Stimulated activated effector memory CD8-positive, alpha-beta T cell treated with anti-CD3 and anti-CD28 coated beads, Interleukin-12 subunit alpha, Interleukin-12 subunit beta, amount 100 ng/mL, for 72 hours (primary cell): ENCODE data around the gene FARP2.
A peak's percentile ranks its signal among the peaks of the same experiment; 100 is the strongest.

Experiments
- ATAC-seq: fragments of 150-1000 bp; cut with Tn5 transposase; 2 replicates; pipeline ENCODE4 v1.10.0; 2021
- DNase-seq, 2 donors: peaks; one replicate each; pipeline ENCODE4 v3.0.0; 2021 to 2022; ENCODE audit warnings: low spot score in 2 of 2
- H3K27ac Mint-ChIP-seq: one replicate; pipeline ENCODE4 v1.8.0; 2022; ENCODE audit warnings: mild to moderate bottlenecking, mixed read lengths
- H3K36me3 Mint-ChIP-seq: one replicate; pipeline ENCODE4 v1.8.0; 2022; ENCODE audit warnings: mild to moderate bottlenecking, mixed read lengths
- H3K4me1 Mint-ChIP-seq: one replicate; pipeline ENCODE4 v1.8.0; 2022; ENCODE audit warnings: mixed read lengths
- H3K4me3 Mint-ChIP-seq: one replicate; pipeline ENCODE4 v1.8.0; 2022; ENCODE audit warnings: mild to moderate bottlenecking, mixed read lengths
- H3K9me3 Mint-ChIP-seq: one replicate; pipeline ENCODE4 v1.8.0; 2022; ENCODE audit warnings: mixed read lengths

Gene FARP2

GRCh38 chr2:241465543-241465942, 109.5 kb downstream of the FARP2 start:
- Mint-ChIP-seq H3K27ac (peak overlapping the region; percentile 4), H3K9me3 (no peaks in the 10 kb centered on the region), H3K4me1 (no peaks in the 10 kb centered on the region), H3K4me3 (no peak overlapping the region), H3K36me3 (no peaks in the 10 kb centered on the region)
- no peak for ATAC-seq
- no peak for DNase-seq

GRCh38 chr2:241466230-241466629, 110.1 kb downstream of the FARP2 start:
- Mint-ChIP-seq H3K4me3 (no peak overlapping the region), H3K36me3 (no peaks in the 10 kb centered on the region), H3K27ac (no peak overlapping the region), H3K9me3 (no peaks in the 10 kb centered on the region), H3K4me1 (no peaks in the 10 kb centered on the region)
- no peak for DNase-seq
- no peak for ATAC-seq

DNA sequence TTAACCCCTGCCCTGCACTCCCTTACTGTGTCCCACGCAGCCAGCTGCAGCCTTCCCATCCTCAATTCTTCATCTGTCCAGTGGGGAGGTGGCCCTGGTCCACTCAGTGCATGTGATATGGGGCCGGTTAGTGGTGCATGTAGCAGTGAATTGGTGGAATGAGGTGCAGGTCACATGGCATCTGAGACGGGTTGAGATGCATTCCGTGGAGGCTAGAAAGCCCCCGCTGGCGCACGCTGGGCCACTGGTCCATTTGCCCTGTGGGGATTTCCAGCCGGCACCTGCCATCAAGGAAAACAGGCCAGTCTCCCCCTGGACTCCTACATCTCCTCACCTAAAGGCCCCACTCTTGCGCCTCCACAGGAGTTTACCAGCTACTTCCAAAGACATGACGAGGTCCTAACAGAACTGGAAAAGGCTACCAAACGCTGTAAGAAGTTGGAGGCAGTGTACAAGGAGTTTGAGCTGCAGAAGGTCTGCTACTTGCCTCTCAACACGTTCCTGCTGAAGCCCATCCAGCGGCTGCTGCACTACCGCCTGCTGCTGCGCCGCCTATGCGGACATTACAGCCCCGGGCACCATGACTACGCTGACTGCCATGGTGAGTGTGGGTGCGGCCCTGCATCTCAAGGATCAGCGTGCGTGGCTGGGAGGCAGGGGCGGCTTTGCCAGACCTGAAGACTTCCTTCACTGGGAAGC, 111.8 kb downstream of the FARP2 start:
- no peaks in the 10 kb centered on the region for H3K4me1 Mint-ChIP-seq
- no peaks in the 10 kb centered on the region for H3K36me3 Mint-ChIP-seq
- H3K27ac Mint-ChIP-seq, result no peak overlapping the region
- no peaks in the 10 kb centered on the region for H3K9me3 Mint-ChIP-seq
- H3K4me3 Mint-ChIP-seq, result no peak overlapping the region
- no peak for ATAC-seq
- DNase-seq, result no peak

- no peak for ATAC-seq
- Mint-ChIP-seq H3K4me3 (no peak overlapping the region), H3K36me3 (no peaks in the 10 kb centered on the region), H3K9me3 (no peaks in the 10 kb centered on the region), H3K27ac (no peak overlapping the region), H3K4me1 (no peaks in the 10 kb centered on the region)
- DNase-seq, result no peak
Observed at GRCh38 chr2:241468476-241468781, 112.3 kb downstream of the FARP2 start.

DNA sequence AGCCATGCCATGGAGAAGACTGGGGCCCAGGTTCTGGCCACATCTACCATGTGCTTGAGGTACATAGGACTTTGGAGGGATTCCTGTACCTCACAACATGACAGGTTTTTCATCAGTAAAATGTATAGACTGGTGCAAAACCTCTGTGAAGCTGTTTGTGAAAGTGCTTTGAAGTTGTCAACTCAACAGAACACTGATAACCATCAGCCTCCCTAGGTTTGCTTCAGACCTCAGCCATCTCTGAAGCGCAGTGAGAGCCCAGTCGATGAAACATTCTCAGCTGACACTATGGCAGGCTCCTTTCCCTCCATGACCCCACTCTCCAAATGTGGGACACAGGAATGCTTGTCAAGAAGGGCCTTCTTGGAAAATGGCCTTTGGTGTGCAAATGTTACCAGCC, 113.7 kb downstream of the FARP2 start:
- Mint-ChIP-seq H3K27ac (no peak overlapping the region), H3K36me3 (no peaks in the 10 kb centered on the region), H3K9me3 (no peaks in the 10 kb centered on the region), H3K4me3 (no peak overlapping the region), H3K4me1 (no peaks in the 10 kb centered on the region)
- ATAC-seq (no peak), DNase-seq (no peak)

GRCh38 chr2:241473399-241473798, 117.3 kb downstream of the FARP2 start:
- ATAC-seq (no peak), DNase-seq (no peak)
- no peaks in the 10 kb centered on the region for H3K4me1 Mint-ChIP-seq
- no peak overlapping the region for H3K27ac Mint-ChIP-seq
- no peaks in the 10 kb centered on the region for H3K36me3 Mint-ChIP-seq
- no peaks in the 10 kb centered on the region for H3K9me3 Mint-ChIP-seq
- H3K4me3 Mint-ChIP-seq, result no peak overlapping the region

DNA sequence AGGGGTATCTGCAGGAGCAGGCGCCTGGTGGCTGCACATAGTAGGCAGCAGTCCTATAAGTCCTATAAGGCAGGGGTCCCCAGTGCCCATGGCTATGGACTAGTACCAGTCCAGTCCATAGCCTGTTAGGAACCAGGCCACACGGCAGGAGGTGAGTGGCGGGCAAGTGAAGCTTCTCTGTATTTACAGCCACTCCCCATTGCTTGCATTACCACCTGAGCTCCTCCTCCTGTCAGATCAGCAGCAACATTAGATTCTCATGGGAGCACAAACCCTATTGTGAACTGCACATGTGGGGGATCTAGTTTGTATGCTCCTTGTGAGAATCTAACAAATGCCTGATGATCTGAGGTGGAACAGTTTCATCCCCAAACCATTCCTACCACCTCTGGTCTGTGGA, 119.2 kb downstream of the FARP2 start:
- no peak overlapping the region for H3K4me3 Mint-ChIP-seq
- DNase-seq, result no peak

DNA sequence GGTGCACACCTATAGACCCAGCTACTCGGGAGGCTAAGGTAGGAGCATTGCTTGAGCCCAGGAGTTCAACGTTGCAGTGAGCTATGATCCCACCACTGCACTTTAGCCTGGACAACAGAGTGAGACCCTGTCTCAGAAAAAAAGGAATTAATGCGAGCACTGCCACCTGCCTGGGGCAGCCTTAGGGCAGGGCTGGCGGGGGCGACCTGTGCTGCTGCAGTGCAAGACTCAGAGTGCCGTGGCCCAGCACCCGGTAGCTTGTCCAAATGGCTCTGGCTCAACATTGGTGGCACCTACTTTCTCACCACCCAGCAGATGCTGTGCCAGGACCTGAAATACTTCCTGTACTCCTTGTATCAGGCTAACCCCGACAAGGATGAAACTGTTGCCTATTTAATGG, 122.1 kb downstream of the FARP2 start:
- no peak for ATAC-seq
- no peaks in the 10 kb centered on the region for H3K9me3 Mint-ChIP-seq
- DNase-seq, result no peak

More for the DNA sequence above, 119.2 kb downstream of the FARP2 start:
- Mint-ChIP-seq H3K9me3 (no peaks in the 10 kb centered on the region), H3K36me3 (no peaks in the 10 kb centered on the region), H3K4me1 (no peaks in the 10 kb centered on the region), H3K27ac (no peak overlapping the region)
- no peak for ATAC-seq

GRCh38 chr2:241479026-241479898, 123.2 kb downstream of the FARP2 start:
- Mint-ChIP-seq H3K4me1 (no peaks in the 10 kb centered on the region), H3K9me3 (no peaks in the 10 kb centered on the region), H3K4me3 (no peak overlapping the region), H3K36me3 (no peaks in the 10 kb centered on the region), H3K27ac (no peak overlapping the region)
- no peak for DNase-seq
- no peak for ATAC-seq

More for the DNA sequence above, 122.1 kb downstream of the FARP2 start:
- no peaks in the 10 kb centered on the region for H3K4me1 Mint-ChIP-seq
- no peak overlapping the region for H3K4me3 Mint-ChIP-seq
- H3K36me3 Mint-ChIP-seq, result no peaks in the 10 kb centered on the region
- H3K27ac Mint-ChIP-seq, result no peak overlapping the region

- Mint-ChIP-seq H3K4me3 (no peak overlapping the region), H3K9me3 (no peaks in the 10 kb centered on the region), H3K27ac (no peak overlapping the region), H3K36me3 (peaks cover 7% of the 10 kb centered on the region), H3K4me1 (no peaks in the 10 kb centered on the region)
- DNase-seq (no peak), ATAC-seq (no peak)
Observed at GRCh38 chr2:241481687-241482086, 125.6 kb downstream of the FARP2 start.

GRCh38 chr2:241482126-241482955, 126.3 kb downstream of the FARP2 start:
- ATAC-seq, result no peak
- no peak for DNase-seq
- H3K4me3 Mint-ChIP-seq, result no peak overlapping the region
- H3K9me3 Mint-ChIP-seq, result no peaks in the 10 kb centered on the region
- no peaks in the 10 kb centered on the region for H3K4me1 Mint-ChIP-seq
- H3K27ac Mint-ChIP-seq, result no peak overlapping the region
- peaks cover 7% of the 10 kb centered on the region for H3K36me3 Mint-ChIP-seq

DNA sequence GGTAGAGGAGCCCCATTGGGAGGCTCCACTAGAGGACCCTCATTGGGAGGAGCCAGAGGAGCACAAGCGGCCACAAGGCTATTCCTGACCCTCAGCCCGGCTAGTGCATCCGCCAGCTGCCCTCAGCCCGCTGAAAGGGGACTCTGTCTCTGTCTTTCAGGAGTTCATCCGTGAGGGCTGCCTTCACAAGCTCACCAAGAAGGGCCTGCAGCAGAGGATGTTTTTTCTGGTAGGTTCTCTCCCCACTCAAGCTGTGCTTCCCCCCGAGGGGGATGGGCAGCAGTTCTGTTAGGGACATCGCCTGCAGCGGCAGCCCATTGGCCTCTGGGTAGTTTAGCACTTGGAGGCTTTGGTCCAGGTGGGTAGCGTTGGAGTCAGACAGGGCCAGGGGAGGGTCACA, 127.2 kb downstream of the FARP2 start:
- Mint-ChIP-seq H3K4me1 (no peaks in the 10 kb centered on the region), H3K9me3 (no peaks in the 10 kb centered on the region), H3K36me3 (peaks cover 7% of the 10 kb centered on the region), H3K27ac (no peak overlapping the region), H3K4me3 (no peak overlapping the region)
- DNase-seq (no peak), ATAC-seq (no peak)

DNA sequence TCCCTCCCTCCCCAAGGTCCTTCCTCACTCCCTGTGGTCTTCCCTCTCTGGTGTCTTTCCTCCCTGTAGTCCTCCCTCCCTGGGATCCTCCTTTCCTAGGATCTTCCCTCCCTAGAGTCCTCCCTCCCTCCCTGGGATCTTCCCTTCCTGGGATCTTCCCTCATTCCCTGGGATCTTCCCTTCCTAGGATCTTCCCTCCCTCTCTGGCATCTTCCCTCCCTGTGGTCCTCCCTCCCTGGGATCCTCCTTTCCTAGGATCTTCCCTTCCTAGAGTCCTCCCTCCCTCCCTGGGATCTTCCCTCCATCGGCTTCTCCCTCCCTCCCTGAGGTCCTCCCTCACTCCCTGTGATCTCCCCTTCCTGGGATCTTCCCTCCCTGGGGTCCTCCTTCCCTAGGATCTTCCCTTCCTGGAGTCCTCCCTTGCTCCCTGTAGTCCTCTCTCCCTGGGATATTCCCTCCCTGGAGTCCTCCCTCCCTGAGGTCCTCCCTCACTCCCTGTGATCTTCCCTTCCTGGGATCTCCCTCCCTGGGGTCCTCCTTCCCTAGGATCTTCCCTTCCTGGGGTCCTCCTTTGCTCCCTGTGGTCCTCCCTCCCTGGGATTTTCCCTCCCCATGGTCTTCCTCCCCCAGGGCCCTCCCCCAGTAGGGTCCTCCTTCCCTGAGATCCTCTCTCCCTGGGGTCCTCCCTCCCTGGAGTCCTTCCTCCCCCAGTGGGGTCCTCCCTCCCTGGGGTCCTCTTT, 129.3 kb downstream of the FARP2 start:
- H3K4me3 Mint-ChIP-seq, result no peak overlapping the region
- H3K4me1 Mint-ChIP-seq, result peaks cover 1% of the 10 kb centered on the region
- peaks cover 9% of the 10 kb centered on the region for H3K36me3 Mint-ChIP-seq
- DNase-seq (no peak), ATAC-seq (no peak)
- peak overlapping the region; percentile 26 for H3K27ac Mint-ChIP-seq
- no peaks in the 10 kb centered on the region for H3K9me3 Mint-ChIP-seq

DNA sequence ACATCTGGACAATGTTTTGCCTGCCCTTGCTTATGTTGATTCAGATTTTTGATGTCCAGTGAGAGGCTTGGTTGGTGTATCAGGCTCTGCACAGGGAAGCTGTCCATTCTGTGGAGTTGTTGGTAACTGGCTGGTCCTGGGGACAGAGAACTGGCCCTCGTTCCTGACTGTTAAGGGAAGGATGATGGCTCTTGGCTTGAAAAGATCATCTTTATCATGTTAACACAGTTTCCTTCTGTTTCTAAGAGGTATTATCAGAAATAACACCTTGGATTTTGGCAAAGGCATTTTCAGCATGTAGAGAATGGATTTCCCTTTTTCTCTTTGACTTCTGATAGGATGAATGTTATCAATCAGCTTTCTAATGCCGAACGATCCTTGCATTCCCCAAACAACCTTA, 133.0 kb downstream of the FARP2 start:
- H3K4me3 Mint-ChIP-seq, result no peak overlapping the region
- ATAC-seq (no peak), DNase-seq (no peak)
- H3K36me3 Mint-ChIP-seq, result peaks cover 20% of the 10 kb centered on the region
- H3K4me1 Mint-ChIP-seq, result peaks cover 15% of the 10 kb centered on the region
- no peaks in the 10 kb centered on the region for H3K9me3 Mint-ChIP-seq
- no peak overlapping the region for H3K27ac Mint-ChIP-seq
